Kidney epithelial cell (primary cell): ENCODE results near the gene LHX2. TPM values are rescaled to one million over a fixed set of nuclear protein-coding genes. Genes with fewer than 3 reads are reported as not detected.

Experiments
- DNase-seq: peaks from one replicate; pipeline ENCODE4 v3.0.0-alpha.2; 2010; ENCODE audit warnings: low read depth
- H3K27me3 ChIP-seq: 2 replicates; pipeline ENCODE4 v1.6.0; 2011; ENCODE audit warnings: low read length; ENCODE audit not compliant: control insufficient read depth, insufficient read depth
- H3K36me3 ChIP-seq: 2 replicates; pipeline ENCODE4 v1.5.1; 2011; ENCODE audit warnings: low read length; ENCODE audit not compliant: control insufficient read depth, insufficient read depth
- H3K4me3 ChIP-seq: 2 replicates; pipeline ENCODE4 v1.5.1; 2011; ENCODE audit warnings: low read depth, mild to moderate bottlenecking, control low read depth, low read length
- total RNA-seq: library from RNA; depleted of rRNA; stranded (reverse); fragments of >200 nt; gene quantifications from 2 replicates; pipeline ENCODE4 v1.2.3, GENCODE V29; 2015
- TF ChIP-seq, protein P1 (sequence below): IDR thresholded peaks from 2 replicates; pipeline ENCODE4 v1.5.1; 2011; ENCODE audit warnings: mild to moderate bottlenecking, moderate library complexity, low read length, control low read depth, inconsistent platforms; ENCODE audit not compliant: insufficient read depth, poor library complexity, severe bottlenecking

Gene LHX2
- total RNA-seq, 1 donor from 2014 or later, result not detected

DNA sequence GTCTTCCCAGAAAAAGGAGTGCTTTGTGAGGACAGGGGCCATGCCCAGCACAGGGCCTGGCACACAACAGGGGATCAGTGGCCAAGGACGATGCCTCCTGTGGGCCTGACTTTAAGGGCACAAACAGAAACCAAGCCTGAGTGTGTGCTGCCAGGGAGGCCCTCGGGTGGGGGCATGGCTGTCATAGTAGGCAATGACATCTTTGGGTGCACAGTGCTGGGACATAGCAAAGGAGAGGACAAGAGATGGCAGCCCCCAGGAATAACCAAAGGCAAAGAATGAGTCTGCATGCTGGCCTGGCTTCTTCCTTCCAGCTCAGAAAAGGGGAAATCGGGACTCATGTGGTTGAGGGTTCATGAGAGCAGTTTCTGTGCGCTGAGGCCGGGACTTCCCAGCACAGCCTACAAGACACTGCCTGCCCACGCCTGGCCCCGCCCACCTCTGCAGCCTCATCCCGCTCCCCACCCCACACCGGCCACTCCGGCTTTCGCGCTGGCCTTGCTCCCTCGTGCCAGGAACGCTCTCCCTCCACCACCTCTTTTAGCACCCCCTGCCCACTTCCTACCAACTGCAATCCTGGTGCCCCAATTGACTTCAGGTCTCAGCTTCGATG, 13.8 kb upstream of the LHX2 start:
- TF ChIP-seq, protein P1, sequence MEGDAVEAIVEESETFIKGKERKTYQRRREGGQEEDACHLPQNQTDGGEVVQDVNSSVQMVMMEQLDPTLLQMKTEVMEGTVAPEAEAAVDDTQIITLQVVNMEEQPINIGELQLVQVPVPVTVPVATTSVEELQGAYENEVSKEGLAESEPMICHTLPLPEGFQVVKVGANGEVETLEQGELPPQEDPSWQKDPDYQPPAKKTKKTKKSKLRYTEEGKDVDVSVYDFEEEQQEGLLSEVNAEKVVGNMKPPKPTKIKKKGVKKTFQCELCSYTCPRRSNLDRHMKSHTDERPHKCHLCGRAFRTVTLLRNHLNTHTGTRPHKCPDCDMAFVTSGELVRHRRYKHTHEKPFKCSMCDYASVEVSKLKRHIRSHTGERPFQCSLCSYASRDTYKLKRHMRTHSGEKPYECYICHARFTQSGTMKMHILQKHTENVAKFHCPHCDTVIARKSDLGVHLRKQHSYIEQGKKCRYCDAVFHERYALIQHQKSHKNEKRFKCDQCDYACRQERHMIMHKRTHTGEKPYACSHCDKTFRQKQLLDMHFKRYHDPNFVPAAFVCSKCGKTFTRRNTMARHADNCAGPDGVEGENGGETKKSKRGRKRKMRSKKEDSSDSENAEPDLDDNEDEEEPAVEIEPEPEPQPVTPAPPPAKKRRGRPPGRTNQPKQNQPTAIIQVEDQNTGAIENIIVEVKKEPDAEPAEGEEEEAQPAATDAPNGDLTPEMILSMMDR, result no peak
- H3K4me3 ChIP-seq, result no peak overlapping the region
- no peaks in the 10 kb centered on the region for H3K36me3 ChIP-seq
- peaks cover 74% of the 10 kb centered on the region for H3K27me3 ChIP-seq
- DNase-seq, result no peak

DNA sequence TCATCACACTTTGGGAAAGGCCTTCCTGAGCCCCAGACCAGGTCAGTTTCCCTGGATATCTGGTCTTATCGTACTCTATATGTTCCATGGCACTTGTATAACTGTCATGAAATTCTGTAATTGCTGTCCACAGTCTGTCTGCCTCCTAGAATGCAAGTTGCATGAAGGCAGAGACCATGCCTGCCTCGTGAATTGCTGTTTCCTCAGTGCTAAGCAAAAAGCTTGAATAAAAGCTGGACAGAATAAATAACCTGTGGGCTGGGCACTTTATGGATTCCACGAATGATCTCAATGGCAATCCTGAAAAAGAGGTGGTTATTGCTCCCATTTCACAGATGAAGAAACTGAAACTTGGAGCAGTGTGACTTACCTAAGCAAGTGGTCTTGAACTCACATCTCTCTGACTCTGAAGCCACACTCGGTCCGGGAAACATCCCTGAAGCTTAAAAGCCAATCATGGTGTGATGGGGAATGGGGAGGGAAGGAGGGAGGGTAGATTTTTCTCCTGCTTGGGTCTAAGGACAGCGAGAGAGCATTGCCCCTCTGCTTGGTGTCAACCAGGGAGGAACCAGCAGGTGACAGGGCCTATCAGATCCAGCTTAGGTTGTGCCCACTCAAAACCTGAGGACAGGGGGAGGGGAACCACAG, 13.2 kb upstream of the LHX2 start:
- TF ChIP-seq, protein P1, result no peak
- no peaks in the 10 kb centered on the region for H3K36me3 ChIP-seq
- DNase-seq, result no peak
- peaks cover 79% of the 10 kb centered on the region for H3K27me3 ChIP-seq
- no peak overlapping the region for H3K4me3 ChIP-seq

DNA sequence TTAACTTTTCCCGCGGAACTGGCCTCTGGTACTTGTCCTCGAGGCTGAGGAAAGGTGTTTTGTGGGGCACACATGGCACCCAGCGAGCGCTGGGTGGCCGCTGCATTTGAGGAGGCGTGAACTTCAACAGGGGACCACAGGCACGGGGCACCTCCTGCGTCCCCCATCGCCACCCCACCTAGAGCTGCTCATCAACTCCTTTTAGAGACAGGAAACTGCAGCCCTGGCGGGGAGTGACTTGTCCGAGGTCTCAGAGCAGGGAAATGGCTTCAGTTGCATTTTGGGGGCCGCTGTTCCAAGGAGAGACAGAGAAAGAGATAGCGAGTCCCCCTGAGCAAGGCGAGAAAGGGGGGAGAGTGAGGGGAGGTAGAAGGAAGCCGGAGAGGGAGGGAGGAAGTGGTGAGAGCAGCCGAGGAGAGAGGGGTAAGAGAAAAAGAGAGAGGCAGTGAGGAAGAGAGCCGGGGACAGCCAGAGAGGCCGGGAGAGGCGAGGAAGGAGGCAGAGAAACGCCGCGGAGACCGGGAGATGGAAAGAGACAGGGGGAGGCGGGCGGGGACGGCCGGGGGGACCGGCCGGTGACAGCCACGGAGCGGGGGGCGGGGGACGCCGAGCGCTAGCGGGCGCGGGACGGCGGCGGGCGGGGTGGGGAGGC, 12.5 kb upstream of the LHX2 start:
- TF ChIP-seq, protein P1, result no peak
- no peak overlapping the region for H3K4me3 ChIP-seq
- no peaks in the 10 kb centered on the region for H3K36me3 ChIP-seq
- peaks cover 84% of the 10 kb centered on the region for H3K27me3 ChIP-seq
- DNase-seq, result no peak

DNA sequence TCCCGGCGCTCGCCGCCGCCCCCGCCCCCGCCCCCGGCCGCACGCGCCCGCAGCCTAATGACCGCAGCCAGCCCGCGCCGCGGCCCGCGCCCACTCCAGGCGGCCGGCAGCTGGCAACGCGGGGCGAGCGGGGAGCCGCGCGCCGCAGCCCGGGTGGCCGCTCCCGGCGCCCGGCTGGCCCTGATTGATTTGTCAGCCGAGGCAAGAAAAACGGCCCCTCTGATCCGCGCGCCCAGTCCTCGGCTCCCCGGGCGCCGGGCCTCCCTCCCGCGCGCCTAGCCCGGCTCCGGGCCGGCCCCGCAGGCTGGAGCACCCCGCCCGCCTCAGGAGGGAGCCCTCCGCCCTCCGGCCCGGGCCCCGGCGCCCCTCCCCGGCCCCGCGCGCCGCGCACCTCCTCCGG, 11.9 kb upstream of the LHX2 start:
- no peaks in the 10 kb centered on the region for H3K36me3 ChIP-seq
- H3K4me3 ChIP-seq, result no peak overlapping the region
- no peak for DNase-seq
- TF ChIP-seq, protein P1, result no peak
- H3K27me3 ChIP-seq, result peaks cover 84% of the 10 kb centered on the region

DNA sequence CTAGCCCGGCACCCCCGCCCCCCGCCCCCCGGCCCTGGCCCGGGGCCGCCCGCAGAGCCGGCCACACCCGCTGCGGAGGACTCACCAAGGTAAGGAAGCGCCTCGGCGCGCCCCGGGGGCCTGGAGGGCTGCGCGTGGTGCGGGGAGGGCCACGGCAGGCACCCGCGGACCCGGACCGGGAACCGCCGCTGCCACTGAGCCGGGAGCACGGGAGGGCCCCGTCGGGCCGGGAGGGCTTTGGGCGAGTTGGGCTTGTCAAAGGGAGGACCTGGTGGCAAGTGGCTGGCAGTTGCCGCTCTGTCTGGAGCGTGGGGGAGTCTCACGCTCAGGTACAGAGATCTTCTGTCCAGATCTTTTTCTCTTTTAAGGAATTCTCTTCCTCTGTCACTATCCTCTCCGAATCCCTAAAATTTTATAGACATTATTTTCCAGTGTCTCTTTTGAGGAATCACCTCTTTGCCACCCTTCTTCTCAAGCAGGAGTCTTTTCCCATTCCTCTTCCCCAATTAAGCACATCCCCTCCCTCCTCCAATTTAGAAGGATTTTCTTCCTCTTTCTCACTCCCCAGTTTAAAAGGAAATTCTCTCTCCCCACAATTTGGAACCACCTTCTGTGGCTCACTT, 11.3 kb upstream of the LHX2 start:
- peaks cover 86% of the 10 kb centered on the region for H3K27me3 ChIP-seq
- no peaks in the 10 kb centered on the region for H3K36me3 ChIP-seq
- no peak overlapping the region for H3K4me3 ChIP-seq
- no peak for DNase-seq
- TF ChIP-seq, protein P1, result no peak
